Measurements from ENCODE around the gene AMPD3.

The AMPD3 gene

GRCh38 chr11:10439351-10439750 lies 15.7 kb upstream of the AMPD3 start:
- DNase-seq = no peak

GRCh38 chr11:10439924-10440323 lies 15.1 kb upstream of the AMPD3 start:
- DNase-seq = no peak

GRCh38 chr11:10440401-10440800 lies 14.7 kb upstream of the AMPD3 start:
- no peak for DNase-seq

DNA sequence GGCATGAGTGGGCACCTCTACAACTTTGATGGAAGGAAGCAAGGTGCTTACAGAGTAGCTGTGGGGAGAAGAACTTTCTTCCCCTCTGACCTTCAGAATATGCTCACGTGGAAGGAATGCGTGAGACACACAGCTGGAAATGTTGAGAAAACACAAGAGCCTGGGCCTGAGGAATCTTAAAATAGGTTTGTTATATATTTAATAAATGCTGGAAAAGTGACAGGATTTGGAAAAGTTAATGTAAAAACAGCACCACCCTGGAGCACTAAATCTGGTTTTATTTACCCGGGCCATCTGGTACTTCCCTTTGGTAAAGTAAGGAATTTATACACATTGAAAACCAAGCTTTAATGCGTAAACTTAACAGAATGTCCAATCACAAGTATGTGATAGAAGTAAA lies 14.0 kb upstream of the AMPD3 start:
- DNase-seq = no peak

- DNase-seq = no peak
Observed at GRCh38 chr11:10441652-10442503, 13.2 kb upstream of the AMPD3 start.

DNA sequence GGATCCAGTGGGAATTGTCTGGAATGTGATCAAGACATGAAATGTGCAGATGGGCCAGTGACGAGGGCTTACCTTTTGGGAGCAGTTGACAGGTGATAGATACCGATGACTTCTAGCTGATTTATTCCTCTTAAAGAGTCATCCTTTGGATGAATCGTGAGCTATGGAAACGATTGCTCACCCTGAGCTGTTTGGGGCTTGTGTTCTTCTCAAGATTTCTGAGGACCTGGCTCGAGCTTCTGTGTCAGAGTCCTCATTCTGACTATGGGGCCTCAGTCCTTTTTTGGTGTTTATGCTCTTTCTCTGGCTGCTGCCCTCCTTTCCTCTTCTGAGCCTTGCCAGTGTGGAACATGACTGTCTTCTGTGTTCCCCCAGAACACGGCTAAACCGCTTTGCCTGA lies 11.9 kb upstream of the AMPD3 start:
- DNase-seq = no peak

DNA sequence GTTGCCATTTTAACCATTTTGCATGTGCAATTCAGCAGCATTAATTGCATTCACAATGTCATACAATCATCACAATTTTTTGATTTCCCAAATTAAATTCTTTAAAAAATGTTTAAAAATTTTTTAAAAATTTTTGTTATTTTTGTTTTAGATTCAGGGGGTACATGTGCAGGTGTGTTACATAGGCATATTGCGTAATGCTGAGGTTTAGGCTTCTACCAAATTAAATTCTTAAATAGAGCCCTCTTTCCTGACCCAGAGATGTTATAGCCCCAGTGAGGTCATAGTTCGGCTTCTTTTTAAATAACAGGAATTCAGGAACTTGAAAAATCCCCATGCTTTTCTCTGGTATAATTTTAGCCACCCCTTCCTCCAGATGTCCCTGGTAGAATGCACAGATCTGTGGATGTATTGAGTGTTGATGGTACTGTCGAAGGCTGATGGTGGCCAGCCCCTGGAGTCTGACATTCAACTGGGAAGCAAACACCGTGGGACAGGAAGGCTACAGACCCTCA lies 11.3 kb upstream of the AMPD3 start:
- DNase-seq = no peak

DNA sequence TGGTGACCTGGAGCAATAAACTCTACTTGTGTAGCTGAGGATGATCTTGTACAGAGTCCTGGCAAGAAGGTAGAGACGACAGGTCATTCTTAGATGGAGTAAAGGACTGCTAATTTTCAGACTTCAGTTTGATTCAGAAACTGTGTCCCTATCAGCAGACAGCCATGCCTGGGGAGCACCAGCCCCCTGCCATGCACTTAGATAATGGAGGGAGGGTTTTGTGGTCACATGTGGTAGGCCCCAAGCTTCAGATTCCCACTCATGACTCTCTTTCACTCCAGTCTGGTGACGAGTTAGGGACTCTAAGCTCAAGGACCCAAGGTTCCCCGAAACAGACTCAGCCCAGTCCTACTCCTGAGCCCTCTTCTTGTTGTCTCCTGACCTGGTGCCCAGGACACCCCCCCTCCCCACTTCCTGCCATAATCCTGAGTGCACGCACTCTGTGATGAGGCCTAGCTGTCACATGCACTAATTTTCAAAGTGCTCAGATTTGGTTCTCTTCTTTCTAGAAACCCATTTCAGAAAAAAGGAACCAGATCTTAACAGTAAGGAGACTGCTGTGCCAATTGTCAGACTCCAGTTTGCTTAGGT lies 10.2 kb upstream of the AMPD3 start:
- DNase-seq = no peak

DNA sequence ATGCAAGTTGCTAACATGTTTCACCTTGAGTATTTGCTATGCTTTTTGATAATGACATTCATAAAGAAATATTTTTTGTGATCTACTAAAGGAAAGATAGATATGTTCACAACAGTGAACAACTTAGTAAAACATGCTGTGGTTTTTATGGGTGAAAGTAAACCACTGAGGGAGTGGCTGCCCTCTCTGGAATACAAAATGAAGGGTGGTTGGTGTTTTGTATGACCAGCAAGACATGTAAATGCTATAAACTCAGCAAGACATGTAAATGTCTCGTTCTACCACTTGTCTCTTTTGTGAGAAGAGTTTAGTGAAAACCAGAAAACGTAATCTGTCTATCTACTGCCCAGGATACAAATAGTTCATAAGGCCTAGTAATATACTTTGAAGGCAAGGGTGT lies 7.6 kb upstream of the AMPD3 start:
- no peak for DNase-seq

- DNase-seq = no peak
Observed at GRCh38 chr11:10450462-10451425, 4.3 kb upstream of the AMPD3 start.

DNA sequence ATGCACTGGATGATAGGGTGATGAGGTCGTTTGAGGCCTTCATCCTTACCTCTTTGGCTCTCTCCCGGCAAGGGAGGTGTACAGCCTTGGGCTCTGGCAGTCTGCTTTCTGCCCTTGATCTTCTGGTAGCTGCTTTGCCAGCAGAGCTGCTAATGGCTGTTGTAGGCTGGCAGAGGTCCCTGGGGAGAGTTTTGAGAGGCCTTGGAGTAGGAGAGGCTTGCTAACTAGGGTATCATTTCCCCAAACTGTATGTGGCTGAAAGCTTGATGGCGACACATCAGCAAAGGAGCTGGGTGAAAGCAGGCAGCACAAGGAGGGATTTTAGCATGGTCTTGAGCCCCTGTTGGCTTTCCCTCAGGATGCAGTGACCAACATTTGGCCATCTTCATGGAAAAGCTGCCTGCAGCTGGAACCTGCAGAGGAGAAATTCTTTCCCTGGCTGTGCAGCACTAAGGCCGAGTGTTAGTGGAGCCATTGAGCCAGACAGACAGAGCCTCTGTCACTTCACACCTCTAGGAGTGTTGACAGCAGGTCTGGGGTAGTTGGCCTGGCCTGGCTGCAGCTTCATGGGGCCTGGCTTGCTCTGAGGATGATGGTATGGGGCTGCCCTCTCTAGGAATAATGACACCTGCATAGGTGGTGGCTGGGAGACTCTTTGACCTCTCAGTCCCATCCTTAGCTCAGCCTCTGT lies 3.5 kb upstream of the AMPD3 start:
- no peak for DNase-seq

GRCh38 chr11:10452211-10452767 lies 2.8 kb upstream of the AMPD3 start:
- no peak for DNase-seq

DNA sequence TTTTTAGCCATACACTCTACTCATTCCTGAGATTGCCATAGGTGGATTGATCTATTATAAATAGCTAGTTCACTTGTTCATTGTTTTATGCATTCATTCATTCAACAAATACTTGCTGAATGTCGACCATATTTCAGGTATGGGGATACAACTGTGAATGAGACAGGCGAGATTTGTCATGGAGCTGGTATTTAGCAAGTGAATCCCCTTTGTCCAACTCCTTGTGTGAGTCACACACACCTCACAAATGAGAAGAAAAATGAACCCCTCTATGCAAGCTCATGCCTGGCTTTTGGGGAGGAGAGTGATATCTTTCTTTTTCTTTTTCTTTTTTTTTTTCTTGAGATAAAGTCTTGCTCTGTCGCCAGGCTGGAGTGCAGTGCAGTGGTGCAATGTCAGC lies 1.8 kb upstream of the AMPD3 start:
- DNase-seq = no peak

GRCh38 chr11:10455637-10456487 lies 798 bp downstream of the AMPD3 start:
- peak; percentile 34 for DNase-seq

GRCh38 chr11:10456519-10456918 lies 1.5 kb downstream of the AMPD3 start:
- DNase-seq = peak; percentile 30

- no peak for DNase-seq
Observed at GRCh38 chr11:10457901-10458300, 2.8 kb downstream of the AMPD3 start.

- DNase-seq = no peak
Observed at GRCh38 chr11:10459029-10459970, 4.2 kb downstream of the AMPD3 start.

GRCh38 chr11:10460611-10461275 lies 5.7 kb downstream of the AMPD3 start:
- DNase-seq = no peak

DNA sequence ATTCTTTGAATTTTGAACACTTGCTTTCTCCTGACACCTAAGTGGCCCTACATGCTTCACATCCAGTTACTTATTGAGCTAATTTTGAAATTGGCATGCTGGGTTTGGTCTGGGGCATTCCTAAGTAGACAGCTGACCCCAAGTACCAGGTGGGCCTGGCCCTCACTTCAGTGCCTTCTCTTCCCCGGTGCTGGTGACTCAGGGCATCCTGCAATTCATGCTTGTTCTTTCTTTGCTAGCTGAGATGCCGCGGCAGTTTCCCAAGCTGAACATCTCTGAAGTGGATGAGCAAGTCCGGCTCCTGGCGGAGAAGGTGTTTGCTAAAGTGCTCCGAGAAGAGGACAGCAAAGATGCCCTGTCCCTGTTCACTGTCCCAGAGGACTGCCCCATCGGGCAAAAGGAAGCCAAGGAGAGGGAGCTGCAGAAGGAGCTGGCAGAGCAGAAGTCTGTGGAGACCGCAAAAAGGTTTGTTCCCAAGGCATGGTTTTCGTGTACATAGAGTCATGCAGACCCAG lies 6.3 kb downstream of the AMPD3 start:
- no peak for DNase-seq
